ENCODE data around the gene PTPRR.

Gene PTPRR

GRCh38 chr12:70908978-70909377 is 11.6 kb downstream of the PTPRR start:
- no peak for DNase-seq

GRCh38 chr12:70907412-70907811 is 13.1 kb downstream of the PTPRR start:
- DNase-seq = no peak

DNA sequence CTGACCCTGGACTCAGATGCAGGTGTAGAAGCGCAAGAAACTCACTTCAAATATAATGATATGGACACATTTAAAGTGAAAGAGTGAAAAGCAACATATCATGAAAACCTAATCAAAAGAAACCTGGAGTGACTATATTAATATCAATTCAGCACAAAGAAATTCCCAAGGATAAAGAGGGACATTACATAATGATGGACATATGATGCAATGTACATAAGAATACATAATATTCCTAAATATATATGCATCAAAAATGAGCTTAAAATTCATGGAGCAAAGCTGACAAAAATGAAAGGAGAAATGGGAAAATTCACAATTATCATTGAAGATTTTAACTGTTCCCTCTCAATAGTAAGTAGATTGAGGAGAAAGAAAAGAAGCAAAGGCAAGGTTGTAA is 24.6 kb downstream of the PTPRR start:
- no peak for DNase-seq

- DNase-seq = no peak
Observed at GRCh38 chr12:70892593-70892992, 27.9 kb downstream of the PTPRR start.

DNA sequence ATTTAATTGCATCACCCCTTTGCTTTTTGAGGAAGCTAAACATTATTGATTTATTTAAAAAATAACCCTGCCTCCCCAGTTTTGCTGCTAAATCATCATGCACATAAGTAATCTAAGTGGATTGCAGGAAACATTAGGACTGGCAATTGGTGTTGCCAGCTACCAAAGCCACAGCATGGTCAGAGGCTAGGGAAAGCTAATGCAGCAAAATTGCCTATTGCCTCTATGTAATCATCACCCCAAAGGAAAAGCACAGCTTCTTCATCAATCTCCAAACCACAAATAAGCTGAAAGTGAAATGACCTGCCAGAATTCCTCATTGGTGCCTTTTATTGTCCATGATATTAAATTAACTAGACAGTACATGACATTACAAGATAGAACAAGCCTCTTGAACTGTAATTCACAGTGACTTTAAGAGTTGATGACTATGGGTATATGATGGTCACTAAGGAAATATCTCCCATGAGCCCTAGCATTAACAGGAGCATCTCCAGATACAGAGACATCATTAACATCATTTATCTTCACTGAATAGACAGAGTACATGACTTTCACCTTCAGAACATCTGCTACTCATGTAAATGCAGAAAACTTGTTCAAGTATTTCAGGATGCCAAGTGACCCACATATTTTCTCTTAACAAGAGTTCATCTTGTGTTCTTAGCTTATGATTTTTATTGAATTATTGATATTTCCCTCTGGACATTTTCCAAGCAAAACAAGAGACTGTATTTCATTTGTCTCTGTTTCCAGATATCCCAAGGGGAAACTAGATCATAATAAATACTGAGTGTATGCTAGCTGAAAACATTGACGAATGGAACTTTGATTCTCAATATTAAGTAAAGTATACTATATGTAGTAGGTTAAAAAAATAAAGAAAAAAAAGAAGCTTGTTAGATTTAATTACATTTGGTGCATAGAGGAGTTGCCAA is 29.4 kb downstream of the PTPRR start:
- no peak for DNase-seq

GRCh38 chr12:70885956-70886355 is 34.6 kb downstream of the PTPRR start:
- no peak for DNase-seq

GRCh38 chr12:70883855-70884254 is 36.7 kb downstream of the PTPRR start:
- DNase-seq = no peak

- DNase-seq = no peak
Observed at GRCh38 chr12:70880744-70881143, 39.8 kb downstream of the PTPRR start.

DNA sequence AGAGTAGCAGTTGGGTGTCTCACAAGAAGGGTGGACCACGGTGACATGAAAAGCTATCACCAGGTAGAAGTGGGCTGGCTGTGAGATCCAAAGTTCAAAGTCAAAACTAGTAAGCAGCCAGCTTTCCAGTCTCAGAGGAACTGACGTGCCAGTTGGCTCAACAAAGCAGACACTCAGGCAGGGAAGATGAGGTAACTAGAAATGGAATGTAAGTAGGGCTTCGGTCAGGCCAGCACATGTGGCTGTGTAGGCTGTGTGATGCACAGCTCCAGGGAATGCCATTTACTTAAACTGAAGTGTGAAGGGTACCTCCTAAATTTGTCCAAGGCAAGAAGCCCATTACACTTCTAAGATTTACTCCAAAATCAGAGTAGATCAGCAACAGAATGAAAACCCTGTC is 43.6 kb downstream of the PTPRR start:
- DNase-seq = no peak

DNA sequence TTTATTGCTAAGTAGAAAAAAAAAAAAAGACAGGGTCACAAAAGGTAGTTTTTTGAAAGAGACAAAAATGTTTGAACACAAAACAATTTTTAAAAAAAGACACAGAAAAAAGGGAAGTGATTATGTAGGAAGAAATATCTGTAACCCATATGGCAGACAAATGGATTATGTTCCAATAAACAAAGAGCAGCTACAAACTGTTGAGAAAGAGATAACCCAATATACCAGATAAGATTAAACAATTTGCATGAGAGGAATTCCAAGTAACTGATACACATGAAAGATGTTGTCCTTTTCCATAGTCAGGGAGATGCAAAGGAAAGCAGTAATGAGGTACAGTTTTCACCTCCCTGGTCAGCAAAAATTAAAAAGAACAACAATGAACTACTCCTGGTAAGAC is 44.9 kb downstream of the PTPRR start:
- DNase-seq = no peak

DNA sequence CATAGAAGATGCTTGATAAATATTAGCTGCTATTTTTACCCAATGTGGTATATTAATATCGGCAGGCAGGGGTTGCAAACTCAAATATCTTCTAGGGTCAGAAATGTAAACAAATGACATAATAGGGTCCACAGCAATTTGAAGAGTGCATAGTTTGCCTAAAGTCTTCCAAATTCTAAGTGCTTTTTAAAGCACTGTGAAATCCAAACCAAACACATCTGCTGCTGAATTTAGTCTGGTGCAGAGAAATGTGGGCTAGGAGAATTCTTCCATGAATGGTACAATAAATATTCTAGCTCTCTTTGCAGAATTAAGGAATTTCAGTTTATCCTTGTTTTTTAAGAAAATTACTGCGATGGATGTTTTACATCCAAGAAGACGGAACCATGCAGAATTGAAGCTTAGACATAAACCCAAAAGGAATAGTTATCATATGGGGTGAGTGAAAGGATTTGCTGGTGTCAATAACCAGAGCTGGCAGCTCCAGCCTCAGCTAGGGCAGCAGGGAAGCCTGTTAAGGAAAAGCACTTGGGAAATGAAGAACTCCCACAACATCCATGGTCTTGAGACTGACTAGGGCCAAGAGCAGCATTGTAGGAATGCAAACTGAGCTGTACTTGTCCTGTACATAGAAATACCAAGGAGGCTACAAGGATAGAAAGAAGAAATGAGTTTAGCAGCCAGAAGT is 65.5 kb downstream of the PTPRR start:
- DNase-seq = no peak

GRCh38 chr12:70854138-70854537 is 66.4 kb downstream of the PTPRR start:
- no peak for DNase-seq

GRCh38 chr12:70853326-70853725 is 67.2 kb downstream of the PTPRR start:
- DNase-seq = no peak

- no peak for DNase-seq
Observed at GRCh38 chr12:70852416-70853150, 68.0 kb downstream of the PTPRR start.

DNA sequence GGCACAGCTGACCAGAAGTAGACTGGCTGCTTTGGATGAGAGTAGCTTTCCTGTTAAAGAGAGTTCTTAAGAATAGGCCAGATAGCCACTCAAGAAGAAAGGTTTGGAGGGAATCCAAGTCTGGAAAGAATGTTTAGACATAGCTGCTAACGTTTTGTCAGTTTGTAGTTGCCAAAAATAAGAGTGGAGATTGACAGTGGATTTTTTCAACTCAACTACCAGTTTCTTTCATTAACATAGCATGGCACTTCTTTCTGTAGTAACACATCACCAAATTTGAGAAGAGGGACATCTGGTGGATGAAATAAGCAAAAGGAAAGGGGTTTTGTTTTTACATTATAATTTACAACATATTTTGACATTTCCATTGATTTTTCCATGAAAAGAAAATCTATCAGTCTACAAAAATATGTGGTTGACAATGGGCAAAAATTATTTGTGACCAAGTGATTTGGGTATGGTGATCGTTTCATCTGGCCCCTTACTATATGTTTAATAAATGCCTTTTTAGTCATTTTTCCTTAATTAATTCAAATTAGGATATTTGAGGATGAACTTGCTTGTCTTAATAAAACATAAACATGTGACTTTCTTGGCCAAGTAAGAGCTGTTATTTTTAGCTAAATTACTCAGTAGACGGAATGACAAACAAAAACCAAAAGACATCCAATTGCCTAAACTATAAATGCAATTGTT is 71.1 kb downstream of the PTPRR start:
- no peak for DNase-seq

GRCh38 chr12:70847871-70848270 is 72.7 kb downstream of the PTPRR start:
- DNase-seq = no peak

DNA sequence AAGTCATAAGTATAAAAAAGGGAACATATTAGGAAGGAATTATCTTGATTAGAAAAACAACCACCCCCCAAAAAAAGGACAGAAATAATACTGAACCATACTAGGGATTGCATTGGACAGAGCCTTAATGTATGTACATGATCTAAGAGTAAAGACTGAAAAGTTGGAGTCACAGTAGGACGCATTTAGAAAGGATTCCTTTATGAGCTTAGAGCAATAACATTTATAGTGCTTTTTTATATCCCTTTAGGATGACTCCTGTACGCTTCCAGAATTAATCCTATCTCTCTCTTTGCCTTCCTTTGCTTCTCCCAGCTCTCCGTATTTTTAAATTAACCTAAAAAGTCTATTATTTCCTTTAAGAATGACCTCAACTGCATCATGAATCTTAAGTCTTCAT is 75.3 kb downstream of the PTPRR start:
- DNase-seq = no peak

DNA sequence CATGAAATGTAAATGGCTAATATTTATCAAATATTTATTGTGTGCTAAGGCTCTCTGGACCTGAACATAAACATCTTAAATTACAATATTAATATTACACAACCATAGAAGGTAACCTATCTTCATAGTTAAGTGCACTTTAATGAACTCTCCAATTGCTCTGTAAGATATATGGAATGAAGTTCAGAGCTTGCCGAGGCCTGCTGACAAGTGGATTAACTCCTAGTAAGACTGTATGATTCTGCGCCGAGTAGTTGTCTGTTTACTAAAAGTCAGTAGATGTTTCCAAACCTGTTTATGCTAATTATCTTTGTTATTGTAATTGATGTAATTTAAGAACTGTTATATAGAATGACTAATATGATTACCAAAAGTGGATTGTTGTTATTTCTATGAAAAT is 77.2 kb downstream of the PTPRR start:
- DNase-seq = no peak

GRCh38 chr12:70842942-70843341 is 77.6 kb downstream of the PTPRR start:
- DNase-seq = no peak

DNA sequence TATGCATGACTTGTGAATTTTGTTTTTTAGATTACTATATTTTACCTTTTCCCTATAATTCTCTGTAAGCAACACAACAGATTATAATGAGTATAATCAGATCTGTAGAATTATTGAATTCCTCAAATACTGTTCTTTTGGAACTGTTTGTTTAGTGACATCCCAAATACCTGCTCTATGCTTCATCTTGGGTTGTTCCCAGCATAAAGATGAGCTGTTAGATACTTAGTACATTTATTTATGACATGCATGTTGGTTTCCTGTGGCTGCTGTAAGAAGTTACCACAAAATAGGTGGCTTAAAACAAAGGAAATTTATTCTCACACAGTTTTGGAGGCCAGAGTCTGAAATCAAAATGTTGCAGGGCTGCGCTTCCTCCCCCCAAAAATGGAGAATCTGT is 78.4 kb downstream of the PTPRR start:
- DNase-seq = no peak

- no peak for DNase-seq
Observed at GRCh38 chr12:70840656-70841350, 79.7 kb downstream of the PTPRR start.

- no peak for DNase-seq
Observed at GRCh38 chr12:70839544-70839943, 81.0 kb downstream of the PTPRR start.
